IMR-90 (cell line): ENCODE results near the gene CCDC38. TPM values are rescaled to one million over a fixed set of nuclear protein-coding genes. Genes with fewer than 3 reads are reported as not detected.

ENCODE experiments used
- ATAC-seq: fragments of 200-7000 bp; cut with Tn5 transposase; 2 replicates; pipeline ENCODE4 v1.9.1; 2020; ENCODE audit warnings: low read depth, mild to moderate bottlenecking, moderate library complexity
- BruUV-seq: library from RNA; stranded (reverse); fragments of 400-500 nt; replicated peaks from 2 replicates; lab custom pipeline; 2021; lab: Mats Ljungman, UMichigan
- CTCF ChIA-PET: fragments of 300-600 bp; formaldehyde crosslinking; extraction: SDS; loops from one replicate; lab custom pipeline; 2021; ENCODE audit warnings: antibody characterized with exemption; lab: Yijun Ruan, JAX
- POLR2A ChIA-PET: fragments of 300-600 bp; sonication (Branson Sonifier 250); formaldehyde crosslinking; loops from one replicate; lab custom pipeline; 2022; ENCODE audit warnings: antibody characterized with exemption; ENCODE audit not compliant: unreplicated experiment; lab: Charles Lee
- DNase-seq: peaks from one replicate; pipeline ENCODE4 v3.0.0; 2013
- H2AFZ ChIP-seq: replicated peaks from 2 replicates; pipeline ENCODE3; 2013; ENCODE audit warnings: low read length, mild to moderate bottlenecking; ENCODE audit not compliant: poor library complexity
- H2AK5ac ChIP-seq: 2 replicates; pipeline ENCODE4 v1.6.1; 2013; ENCODE audit warnings: low read depth, low read length, inconsistent platforms
- H2AK9ac ChIP-seq: replicated peaks from 2 replicates; pipeline ENCODE3; 2013; ENCODE audit warnings: mild to moderate bottlenecking, low read depth, low read length, moderate library complexity; ENCODE audit not compliant: poor library complexity
- H2BK120ac ChIP-seq: 2 replicates; pipeline ENCODE4 v1.6.1; 2013; ENCODE audit warnings: low read depth, low read length, inconsistent platforms
- H2BK15ac ChIP-seq: 3 replicates; pipeline ENCODE4 v1.6.1; 2013; ENCODE audit warnings: low read depth, low read length, inconsistent platforms
- H2BK20ac ChIP-seq: 2 replicates; pipeline ENCODE4 v1.6.1; 2013; ENCODE audit warnings: low read depth, mild to moderate bottlenecking, inconsistent platforms, low read length, moderate library complexity
- H2BK5ac ChIP-seq: 2 replicates; pipeline ENCODE4 v1.6.1; 2013; ENCODE audit warnings: mild to moderate bottlenecking, low read depth, low read length, inconsistent platforms; ENCODE audit not compliant: poor library complexity, severe bottlenecking
- H3K14ac ChIP-seq: replicated peaks from 2 replicates; pipeline ENCODE4 v1.6.1; 2013; ENCODE audit warnings: low read depth, low read length, inconsistent platforms
- H3K18ac ChIP-seq: 2 replicates; pipeline ENCODE4 v1.6.1; 2013; ENCODE audit warnings: low read depth, low read length, control low read depth
- H3K23ac ChIP-seq: 2 replicates; pipeline ENCODE4 v1.6.1; 2013; ENCODE audit warnings: low read depth, low read length, inconsistent platforms
- H3K27ac ChIP-seq: 2 replicates; pipeline ENCODE4 v1.5.1; 2013; ENCODE audit warnings: mild to moderate bottlenecking, control low read depth, low read length; ENCODE audit not compliant: insufficient read depth
- H3K27me3 ChIP-seq: 2 replicates; pipeline ENCODE4 v1.6.1; 2013; ENCODE audit warnings: low read length; ENCODE audit not compliant: control insufficient read depth, insufficient read depth
- H3K36me3 ChIP-seq: 2 replicates; pipeline ENCODE4 v1.6.1; 2013; ENCODE audit warnings: low read length, mixed read lengths; ENCODE audit not compliant: control insufficient read depth, insufficient read depth
- H3K4ac ChIP-seq: 2 replicates; pipeline ENCODE4 v1.6.1; 2013; ENCODE audit warnings: low read depth, low read length, inconsistent platforms
- H3K4me1 ChIP-seq: 2 replicates; pipeline ENCODE4 v1.6.1; 2013; ENCODE audit warnings: low read length, mixed read lengths; ENCODE audit not compliant: control insufficient read depth, insufficient read depth
- H3K4me2 ChIP-seq: 2 replicates; pipeline ENCODE4 v1.6.1; 2013; ENCODE audit warnings: low read depth, mild to moderate bottlenecking, control low read depth, low read length, moderate library complexity
- H3K4me3 ChIP-seq: 2 replicates; pipeline ENCODE4 v1.5.1; 2013; ENCODE audit warnings: low read depth, mild to moderate bottlenecking, control low read depth, low read length, moderate library complexity; ENCODE audit not compliant: insufficient read depth
- H3K56ac ChIP-seq: 2 replicates; pipeline ENCODE4 v1.6.1; 2013; ENCODE audit warnings: low read length, inconsistent platforms; ENCODE audit not compliant: insufficient read depth; ENCODE audit errors: extremely low read depth
- H3K79me1 ChIP-seq, 2 experiments: 2 replicates each; pipeline ENCODE4 v1.6.1; 2013; ENCODE audit warnings: low read length in 2 of 2, inconsistent platforms in 1 of 2, low read depth in 1 of 2
- H3K9ac ChIP-seq: 2 replicates; pipeline ENCODE4 v1.6.1; 2013; ENCODE audit warnings: low read depth, low read length, control low read depth
- H3K9me1 ChIP-seq: 2 replicates; pipeline ENCODE4 v1.6.1; 2013; ENCODE audit warnings: low read length, inconsistent platforms; ENCODE audit not compliant: insufficient read depth
- H3K9me3 ChIP-seq: 2 replicates; pipeline ENCODE4 v1.6.1; 2013; ENCODE audit warnings: low read length; ENCODE audit not compliant: control insufficient read depth, insufficient read depth
- H4K20me1 ChIP-seq: 2 replicates; pipeline ENCODE4 v1.6.1; 2013; ENCODE audit warnings: low read length, inconsistent platforms; ENCODE audit not compliant: insufficient read depth
- H4K5ac ChIP-seq: 2 replicates; pipeline ENCODE4 v1.6.1; 2013; ENCODE audit warnings: mild to moderate bottlenecking, low read depth, low read length, control low read depth
- H4K8ac ChIP-seq, 2 experiments: 2 replicates each; pipeline ENCODE4 v1.6.1; 2013; ENCODE audit warnings: low read depth in 2 of 2, low read length in 2 of 2, control low read depth in 1 of 2, inconsistent platforms in 1 of 2
- H4K91ac ChIP-seq: 2 replicates; pipeline ENCODE4 v1.6.1; 2013; ENCODE audit warnings: low read depth, low read length, inconsistent platforms; ENCODE audit not compliant: insufficient read depth
- ELK1 ChIP-seq: fragments of 150-350 bp; IDR thresholded peaks from 2 replicates; pipeline ENCODE4 v1.6.1; 2016; ENCODE audit warnings: low read depth, mild to moderate bottlenecking, low read length, moderate library complexity, borderline replicate concordance
- WGBS, 2 experiments: methylation state at CpG; one replicate each; pipeline versions ENCODE4 v1.1.5 to v1.1.7; 2013; ENCODE audit warnings: missing lambda C conversion rate in 2 of 2; ENCODE audit not compliant: insufficient read length in 1 of 2; ENCODE audit errors: extremely low coverage in 2 of 2; 5-methylcytosine and 5-hydroxymethylcytosine counted together
- dilution Hi-C: fragments of 300-500 bp; cut with HindIII; formaldehyde crosslinking; loops from one replicate; pipeline ENCODE4 v1.14.3; 2018; ENCODE audit warnings: low sequenced_read_pairs; ENCODE audit not compliant: unreplicated experiment
- in situ Hi-C: fragments of 300-500 bp; cut with MboI; formaldehyde crosslinking; loops from 3 replicates; pipeline ENCODE4 v1.14.3; 2019; ENCODE audit warnings: low sequenced_read_pairs, inconsistent platforms, mixed read lengths
- intact Hi-C: fragments of 100-400 bp; cut with micrococcal nuclease; formaldehyde crosslinking; loops from 2 replicates; pipeline ENCODE4 v1.10.0; 2022
- polyA plus RNA-seq, 3 experiments: library from polyadenylated mRNA; depleted of rRNA; stranded (reverse); fragments of >200 nt; gene quantifications; 2 replicates each; pipeline ENCODE4 v1.2.3, GENCODE V29; 2012; ENCODE audit warnings: low replicate concordance in 1 of 3
- total RNA-seq: library from RNA; depleted of rRNA; stranded (reverse); fragments of >200 nt; gene quantifications from 2 replicates; pipeline ENCODE4 v1.2.3, GENCODE V29; 2012

The CCDC38 gene
- total and polyA plus RNA-seq, 2 of the 4 experiments (the other 2 are of a cell fraction): not detected

GRCh38 chr12:95874452-95874851, 68.0 kb downstream of the CCDC38 start:
- no peak overlapping the region for H3K23ac ChIP-seq
- no peak overlapping the region for H3K4me2 ChIP-seq
- no peak overlapping the region for H3K18ac ChIP-seq
- H3K56ac ChIP-seq: no peak overlapping the region
- no peak overlapping the region for H2BK120ac ChIP-seq
- DNase-seq: no peak
- H3K27ac ChIP-seq: no peak overlapping the region
- H2AFZ ChIP-seq: no peak overlapping the region
- H2AK5ac ChIP-seq: no peak overlapping the region
- no peaks in the 10 kb centered on the region for H4K20me1 ChIP-seq
- ChIA-PET POLR2A (no interaction called here), CTCF (no interaction called here)
- H3K4me3 ChIP-seq: no peak overlapping the region
- TF ChIP-seq ELK1: no peak
- no peak overlapping the region for H3K4ac ChIP-seq
- H3K79me1 ChIP-seq: no peaks in the 10 kb centered on the region
- H4K5ac ChIP-seq: no peak overlapping the region
- dilution Hi-C loops: no loop called here
- no peak overlapping the region for H3K9ac ChIP-seq
- H4K8ac ChIP-seq: no peak overlapping the region
- no peaks in the 10 kb centered on the region for H3K9me3 ChIP-seq
- H3K27me3 ChIP-seq: no peaks in the 10 kb centered on the region
- H2BK5ac ChIP-seq: no peak overlapping the region
- 100% methylated on average over 1 of the region's 4 CpGs; no CpG with 5 or more reads in 1 of the 2 experiments for WGBS, 2 experiments
- ATAC-seq: no peak
- no peaks in the 10 kb centered on the region; the same call in 1 of the 2 replicates for H3K36me3 ChIP-seq
- in situ Hi-C loops: no loop called here
- no TSS peak for BruUV-seq
- H4K91ac ChIP-seq: no peak overlapping the region
- no peaks in the 10 kb centered on the region for H3K4me1 ChIP-seq
- H2BK20ac ChIP-seq: no peak overlapping the region
- H3K9me1 ChIP-seq: no peaks in the 10 kb centered on the region
- no peak overlapping the region for H2AK9ac ChIP-seq
- H3K14ac ChIP-seq: no peak overlapping the region
- H2BK15ac ChIP-seq: no peak overlapping the region
- intact Hi-C loops: no loop called here
